ENCODE results near the gene DAND5.

The DAND5 gene

GRCh38 chr19:12984143-12984627 is 14.8 kb downstream of the DAND5 start:
- H3K4me2 ChIP-seq (ENCODE audit: low read depth, low read length, poor library complexity, severe bottlenecking), result no peak overlapping the region
- no peaks in the 10 kb centered on the region for H3K36me3 ChIP-seq (ENCODE audit: insufficient read depth, low read length)
- no peaks in the 10 kb centered on the region for H3F3A ChIP-seq (ENCODE audit: low read depth)
- H3K79me2 ChIP-seq (ENCODE audit: insufficient read depth, low read length), result no peaks in the 10 kb centered on the region
- H3K4me3 ChIP-seq (ENCODE audit: low read length, poor library complexity, severe bottlenecking), result no peak overlapping the region
- no peak overlapping the region for H3K9ac ChIP-seq (ENCODE audit: low read depth, low read length, poor library complexity, severe bottlenecking)
- H3K4me1 ChIP-seq (ENCODE audit: insufficient read depth, low read length, poor library complexity, severe bottlenecking), result no peaks in the 10 kb centered on the region
- no peaks in the 10 kb centered on the region for H4K20me1 ChIP-seq (ENCODE audit: insufficient read depth, low read length, poor library complexity, severe bottlenecking)
- H3K27me3 ChIP-seq (ENCODE audit: insufficient read depth, low read length, poor library complexity, severe bottlenecking), result no peaks in the 10 kb centered on the region
- H3K9me2 ChIP-seq (replicated peaks; ENCODE audit: low read depth, low read length), result no peaks in the 10 kb centered on the region
- TF ChIP-seq EZH2phosphoT487 (IDR thresholded peaks at IDR 0.05; ENCODE audit: borderline replicate concordance) (no peak), CTCF (conservative IDR thresholded peaks at IDR 0.05; ENCODE audit: low read length) (no peak)
- no peaks in the 10 kb centered on the region for H3K9me3 ChIP-seq (ENCODE audit: insufficient read depth, low read depth, low read length)
- H2AFZ ChIP-seq (ENCODE audit: low read length), result no peak overlapping the region

GRCh38 chr19:12984683-12985048 is 15.3 kb downstream of the DAND5 start:
- Histone ChIP-seq H2AFZ (ENCODE audit: low read length) (no peak overlapping the region), H3K36me3 (ENCODE audit: insufficient read depth, low read length) (no peaks in the 10 kb centered on the region), H3K27me3 (ENCODE audit: insufficient read depth, low read length, poor library complexity, severe bottlenecking) (no peaks in the 10 kb centered on the region), H3K9ac (ENCODE audit: low read depth, low read length, poor library complexity, severe bottlenecking) (no peak overlapping the region), H3K4me1 (ENCODE audit: insufficient read depth, low read length, poor library complexity, severe bottlenecking) (no peaks in the 10 kb centered on the region), H3F3A (ENCODE audit: low read depth) (no peaks in the 10 kb centered on the region), H3K79me2 (ENCODE audit: insufficient read depth, low read length) (no peaks in the 10 kb centered on the region), H3K9me2 (replicated peaks; ENCODE audit: low read depth, low read length) (no peaks in the 10 kb centered on the region), H3K9me3 (ENCODE audit: insufficient read depth, low read depth, low read length) (no peaks in the 10 kb centered on the region), H4K20me1 (ENCODE audit: insufficient read depth, low read length, poor library complexity, severe bottlenecking) (no peaks in the 10 kb centered on the region), H3K4me3 (ENCODE audit: low read length, poor library complexity, severe bottlenecking) (no peak overlapping the region), H3K4me2 (ENCODE audit: low read depth, low read length, poor library complexity, severe bottlenecking) (no peak overlapping the region)
- TF ChIP-seq EZH2phosphoT487 (IDR thresholded peaks at IDR 0.05; ENCODE audit: borderline replicate concordance) (no peak), CTCF (conservative IDR thresholded peaks at IDR 0.05; ENCODE audit: low read length) (no peak)

GRCh38 chr19:12985049-12985776 is 15.8 kb downstream of the DAND5 start:
- Histone ChIP-seq H3K9ac (ENCODE audit: low read depth, low read length, poor library complexity, severe bottlenecking) (no peak overlapping the region), H3K4me3 (ENCODE audit: low read length, poor library complexity, severe bottlenecking) (no peak overlapping the region), H4K20me1 (ENCODE audit: insufficient read depth, low read length, poor library complexity, severe bottlenecking) (no peaks in the 10 kb centered on the region), H3K9me2 (replicated peaks; ENCODE audit: low read depth, low read length) (no peaks in the 10 kb centered on the region), H2AFZ (ENCODE audit: low read length) (no peak overlapping the region), H3K27me3 (ENCODE audit: insufficient read depth, low read length, poor library complexity, severe bottlenecking) (no peaks in the 10 kb centered on the region), H3K4me1 (ENCODE audit: insufficient read depth, low read length, poor library complexity, severe bottlenecking) (no peaks in the 10 kb centered on the region), H3K4me2 (ENCODE audit: low read depth, low read length, poor library complexity, severe bottlenecking) (no peak overlapping the region), H3F3A (ENCODE audit: low read depth) (no peaks in the 10 kb centered on the region), H3K36me3 (ENCODE audit: insufficient read depth, low read length) (no peaks in the 10 kb centered on the region), H3K9me3 (ENCODE audit: insufficient read depth, low read depth, low read length) (no peaks in the 10 kb centered on the region), H3K79me2 (ENCODE audit: insufficient read depth, low read length) (no peaks in the 10 kb centered on the region)
- TF ChIP-seq EZH2phosphoT487 (IDR thresholded peaks at IDR 0.05; ENCODE audit: borderline replicate concordance) (no peak), CTCF (conservative IDR thresholded peaks at IDR 0.05; ENCODE audit: low read length) (no peak)
